ENCODE results near the gene TECR.

Gene TECR

DNA sequence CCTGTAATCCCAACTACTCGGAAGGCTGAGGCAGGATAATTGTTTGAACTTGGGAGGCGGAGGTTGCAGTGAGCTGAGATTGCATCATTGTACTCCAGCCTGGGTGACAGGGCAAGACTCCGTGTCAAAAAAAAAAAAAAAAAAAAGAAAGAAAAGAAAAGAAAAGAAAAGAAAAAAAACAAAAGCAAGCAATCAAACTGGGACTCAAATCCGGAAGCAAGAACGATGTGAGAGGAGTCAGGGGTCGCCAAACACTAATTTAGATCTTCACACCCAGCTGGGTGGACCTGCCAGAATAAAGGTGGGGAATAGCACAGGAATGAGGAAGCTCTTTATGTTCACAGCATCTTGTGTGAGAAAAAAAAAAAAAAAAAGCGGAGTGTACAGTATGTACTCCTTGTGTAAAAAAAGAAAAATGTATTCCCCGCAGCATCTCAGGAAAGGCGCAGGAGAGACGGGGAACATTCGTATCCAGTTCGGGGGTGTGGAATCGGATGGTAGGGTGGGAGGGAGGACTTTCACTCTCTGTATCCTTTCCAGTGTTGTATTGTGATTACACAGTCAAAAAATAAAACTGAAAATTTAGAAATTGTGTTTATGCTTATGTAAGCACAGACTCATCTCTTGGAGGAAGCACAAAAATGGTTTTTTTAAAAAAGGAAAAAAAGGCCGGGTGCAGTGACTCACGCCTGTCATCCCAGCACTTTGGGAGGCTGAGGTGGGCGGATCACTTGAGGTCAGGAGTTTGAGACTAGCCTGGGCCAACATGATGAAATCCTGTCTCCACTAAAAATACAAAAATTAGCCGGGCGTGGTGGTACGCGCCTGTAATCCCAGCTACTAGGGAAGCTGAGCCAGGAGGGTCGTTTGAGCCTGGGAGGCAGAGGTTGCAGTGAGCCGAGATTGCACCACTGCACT, 18.8 kb upstream of the TECR start:
- DNase-seq: no peak

DNA sequence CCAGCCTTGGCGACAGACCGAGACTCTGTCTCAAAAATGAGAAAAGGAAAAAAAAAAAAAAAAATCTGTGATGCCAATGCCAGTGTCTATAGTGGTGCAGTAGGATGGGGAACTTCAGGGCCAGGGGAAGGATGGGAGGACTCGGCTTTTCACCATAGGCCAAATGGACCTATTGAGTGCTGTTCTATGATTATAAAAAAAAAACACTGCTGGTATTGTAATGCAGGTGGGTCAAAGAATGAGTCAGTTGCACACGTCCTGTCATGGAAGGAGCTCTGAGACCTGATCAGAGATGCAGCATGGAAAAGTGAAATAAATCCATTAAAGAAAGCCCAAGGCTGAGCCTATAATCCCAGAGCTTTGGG, 18.2 kb upstream of the TECR start:
- DNase-seq: no peak

DNA sequence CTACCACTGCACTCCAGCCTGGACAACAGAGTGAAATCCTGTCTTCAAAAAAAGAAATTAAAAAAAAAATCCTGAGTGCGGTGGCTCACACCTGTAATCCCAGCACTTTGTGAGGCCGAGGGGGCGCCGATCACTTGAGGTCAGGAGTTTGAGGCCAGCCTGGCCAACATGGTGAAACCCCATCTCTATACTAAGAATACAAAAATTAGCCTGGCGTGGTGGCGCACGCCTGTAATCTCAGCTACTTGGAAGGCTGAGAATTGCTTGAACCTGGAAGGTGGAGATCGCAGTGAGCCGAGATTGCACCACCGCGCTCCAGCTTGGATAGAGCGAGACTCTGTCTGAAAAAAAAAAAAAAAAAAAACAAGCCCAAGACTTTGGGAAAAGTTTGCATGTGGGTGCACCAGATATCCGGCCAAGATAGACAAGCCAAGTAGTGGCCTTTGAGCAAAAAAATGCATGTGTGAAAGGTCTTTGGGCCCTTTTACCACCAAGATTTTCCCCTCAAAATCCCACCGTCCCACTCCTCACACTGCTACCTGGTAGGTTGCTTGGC, 16.9 kb upstream of the TECR start:
- no peak for DNase-seq

DNA sequence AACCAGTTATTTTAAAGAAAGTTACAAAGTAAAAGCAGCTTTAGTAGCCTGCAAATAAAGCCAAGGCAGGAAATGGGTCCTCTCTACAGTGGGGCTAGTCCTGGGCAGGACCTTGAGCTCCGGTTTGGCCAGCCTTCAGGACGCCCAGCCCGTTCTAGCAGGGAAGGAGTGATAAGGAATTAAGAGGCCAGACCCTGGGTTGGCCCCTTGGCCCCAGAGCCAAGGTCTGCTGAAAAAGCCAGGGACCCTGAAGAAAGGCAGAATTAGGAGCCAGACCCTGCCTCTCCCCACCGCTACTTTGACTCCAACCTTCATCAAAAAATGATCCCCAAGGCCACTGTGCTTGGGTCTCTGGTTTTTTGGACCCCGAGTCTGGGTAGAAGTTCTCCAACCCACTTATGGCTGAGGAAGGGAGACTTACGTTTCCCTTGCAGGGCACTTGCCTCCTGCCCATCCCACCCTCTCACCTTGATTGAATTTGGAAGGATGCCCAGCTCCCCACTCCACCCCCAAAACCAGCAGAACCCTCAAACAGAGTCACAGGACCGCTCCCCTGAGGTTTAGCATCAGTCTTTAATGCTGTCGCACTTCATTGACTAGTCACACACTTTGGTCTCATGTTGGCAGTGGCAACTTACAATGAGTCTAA, 15.1 kb upstream of the TECR start:
- no peak for DNase-seq

DNA sequence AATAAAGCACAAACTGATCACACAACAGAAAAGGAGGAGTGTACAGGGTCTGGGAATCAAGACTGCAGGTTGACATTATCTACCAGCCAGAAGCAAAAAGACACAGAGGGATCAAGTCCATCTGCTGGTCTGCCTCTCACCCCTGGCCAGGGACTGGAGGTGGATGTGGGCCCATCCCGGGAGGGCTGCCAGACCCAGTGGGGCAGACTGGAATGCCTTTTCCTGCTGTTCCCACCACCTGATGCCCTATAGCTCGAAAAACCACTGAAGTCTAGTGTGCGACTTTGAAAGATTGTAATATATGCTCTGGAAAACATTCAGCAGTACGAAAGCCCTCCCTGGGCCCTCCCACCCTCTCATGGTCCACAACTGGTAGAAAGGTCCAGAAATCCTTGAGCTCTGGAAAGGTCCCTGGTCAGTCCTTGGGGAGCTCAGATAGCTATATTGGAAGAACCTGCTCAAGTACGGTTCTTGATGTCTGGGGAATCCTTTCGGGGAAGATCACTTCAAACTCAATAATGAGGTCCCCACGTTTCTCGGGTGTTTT, 13.8 kb upstream of the TECR start:
- DNase-seq: no peak

DNA sequence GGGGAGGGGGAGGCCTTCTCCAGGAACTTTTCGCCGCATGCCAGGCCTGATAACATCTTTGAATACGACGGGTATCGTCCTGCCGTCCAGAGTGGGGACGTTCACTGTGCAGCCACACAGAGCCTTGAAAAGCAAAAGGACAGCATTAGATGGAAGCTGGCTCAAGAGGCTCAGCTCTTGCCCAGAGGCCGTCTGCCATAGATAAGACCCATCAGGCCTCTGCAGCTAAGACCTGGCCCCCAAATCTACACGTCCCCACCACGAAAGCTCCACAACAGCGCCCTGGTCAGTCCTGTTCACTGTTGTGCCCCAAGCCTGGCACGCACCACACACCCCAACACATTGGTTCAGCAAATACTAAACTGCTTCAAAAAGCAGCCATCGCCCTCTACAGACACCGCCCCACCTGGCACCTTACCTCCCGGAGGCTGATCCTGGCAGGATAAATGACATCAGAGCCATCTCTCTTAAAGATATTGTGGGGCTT, 13.3 kb upstream of the TECR start:
- peak in 1 of 5 experiments; percentile 26 for DNase-seq

DNA sequence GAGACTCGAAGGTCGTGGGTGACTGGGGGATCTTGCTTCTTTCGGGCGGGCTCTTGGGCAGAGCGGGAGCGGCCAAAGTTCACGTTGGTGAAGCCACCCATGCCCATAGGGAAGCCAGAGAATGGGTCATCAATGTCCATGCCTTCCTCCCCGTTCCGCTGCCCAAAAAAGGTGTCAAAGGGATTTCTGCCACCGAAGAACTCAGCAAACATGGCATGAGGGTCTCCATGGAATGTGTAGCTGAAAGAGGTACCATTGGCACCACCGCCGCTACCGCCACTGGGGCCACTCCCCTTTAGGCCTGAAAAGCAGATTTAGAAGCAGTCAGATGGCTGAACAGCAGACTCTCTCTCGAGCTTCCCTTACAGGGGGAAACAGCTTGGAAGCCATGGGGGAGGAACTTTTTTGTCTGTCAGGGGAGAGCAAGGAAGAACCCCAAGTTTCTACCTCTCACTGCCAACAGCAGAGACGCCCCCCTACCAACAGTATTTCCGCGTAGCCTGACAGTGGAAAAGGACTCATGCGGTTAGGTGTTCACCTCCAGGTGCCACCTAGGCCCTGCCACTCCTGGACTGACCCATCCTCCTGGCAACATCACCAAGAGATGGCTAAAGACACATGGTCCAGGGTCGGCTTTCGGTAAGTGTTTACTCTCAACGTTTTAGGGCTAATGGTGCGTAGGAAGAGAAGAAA, 12.5 kb upstream of the TECR start:
- DNase-seq: peak in 1 of 5 experiments; percentile 26

DNA sequence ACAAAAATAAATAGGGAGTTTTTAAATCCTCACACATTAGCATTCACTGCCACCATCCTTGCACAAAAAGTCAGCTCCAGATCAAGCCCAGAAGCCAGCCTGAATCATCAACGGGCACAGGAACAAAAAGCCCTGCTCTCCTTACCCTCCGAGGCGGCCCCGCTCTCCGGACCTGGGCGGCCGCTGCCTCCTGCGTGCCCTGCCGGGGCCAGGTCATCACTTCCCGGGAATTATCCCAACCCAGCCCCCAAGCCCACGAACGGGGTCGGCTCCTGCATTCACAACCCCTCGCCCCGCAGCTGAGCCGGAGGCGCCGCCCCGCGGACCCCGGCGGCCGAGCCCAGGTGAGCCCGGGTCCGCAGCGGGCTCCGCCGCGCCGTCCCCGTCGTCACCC, 12.0 kb upstream of the TECR start:
- DNase-seq: no peak

DNA sequence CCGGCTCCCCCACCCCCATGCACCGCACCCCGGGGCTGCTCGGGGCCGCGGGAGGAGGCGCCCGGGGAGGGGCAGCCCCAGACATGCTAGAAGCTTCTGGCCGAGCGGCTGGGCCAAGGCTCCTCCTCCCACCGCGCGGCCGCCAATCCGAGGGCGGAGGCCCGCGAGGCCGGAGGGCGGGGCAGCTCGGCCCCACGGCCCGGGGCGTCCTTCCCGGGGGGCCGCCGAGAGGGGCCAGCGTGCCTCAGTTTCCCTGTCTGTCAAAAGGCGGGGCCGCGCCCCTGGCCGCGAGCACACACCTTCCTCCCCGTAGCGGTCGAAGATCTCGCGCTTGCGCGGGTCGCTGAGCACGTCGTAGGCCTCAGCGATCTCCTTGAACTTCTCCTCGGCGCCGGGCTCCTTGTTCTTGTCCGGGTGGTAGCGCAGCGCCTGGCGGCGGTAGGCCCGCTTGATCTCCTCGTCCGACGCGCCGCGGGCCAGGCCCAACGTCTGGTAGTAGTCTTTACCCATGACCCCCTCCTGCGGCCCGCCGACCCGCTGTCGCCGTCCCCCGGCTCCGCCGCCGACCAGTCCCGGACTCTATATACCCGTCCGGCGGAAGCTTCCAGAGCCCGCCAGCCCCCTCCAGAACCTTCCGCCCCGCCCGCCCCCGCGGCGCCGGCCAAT, 11.4 kb upstream of the TECR start, which contains the start of gene DNAJB1:
TSS of gene DNAJB1 (minus strand) at position 558 of the 666 bp plus-strand sequence. CDS start at position 510, 48 bp downstream.
- DNase-seq: peak in 4 of 5 experiments; percentile 43 to 78 (median 58)

DNA sequence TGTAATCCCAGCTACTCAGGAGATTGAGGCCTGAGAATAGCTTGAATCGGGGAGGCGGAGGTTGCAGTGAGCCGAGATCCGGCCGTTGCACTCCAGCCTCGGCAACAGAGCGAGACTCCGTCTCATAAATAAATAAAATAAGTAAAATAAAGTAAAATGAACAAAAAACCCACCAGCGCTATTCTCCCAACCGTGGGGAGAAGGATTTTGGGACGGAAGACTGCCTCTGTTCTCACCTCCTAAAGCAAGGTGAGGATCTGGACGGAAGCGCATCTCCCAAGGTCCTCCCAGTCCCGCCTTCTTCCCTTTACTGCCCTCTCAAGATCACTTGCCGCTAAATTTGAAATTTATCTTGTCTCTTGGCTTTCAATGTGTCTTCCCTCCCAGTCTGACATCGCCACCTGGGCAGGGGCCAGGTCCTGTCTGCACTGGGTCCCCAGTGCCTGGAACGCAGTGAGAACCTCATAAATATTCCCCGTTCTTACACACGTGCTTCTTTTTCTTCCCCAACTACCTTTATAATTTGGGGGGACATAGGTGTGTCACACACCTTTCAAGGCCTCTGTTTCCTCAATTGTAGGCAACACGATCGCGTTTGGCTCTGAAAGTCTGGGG, 10.0 kb upstream of the TECR start:
- no peak for DNase-seq

DNA sequence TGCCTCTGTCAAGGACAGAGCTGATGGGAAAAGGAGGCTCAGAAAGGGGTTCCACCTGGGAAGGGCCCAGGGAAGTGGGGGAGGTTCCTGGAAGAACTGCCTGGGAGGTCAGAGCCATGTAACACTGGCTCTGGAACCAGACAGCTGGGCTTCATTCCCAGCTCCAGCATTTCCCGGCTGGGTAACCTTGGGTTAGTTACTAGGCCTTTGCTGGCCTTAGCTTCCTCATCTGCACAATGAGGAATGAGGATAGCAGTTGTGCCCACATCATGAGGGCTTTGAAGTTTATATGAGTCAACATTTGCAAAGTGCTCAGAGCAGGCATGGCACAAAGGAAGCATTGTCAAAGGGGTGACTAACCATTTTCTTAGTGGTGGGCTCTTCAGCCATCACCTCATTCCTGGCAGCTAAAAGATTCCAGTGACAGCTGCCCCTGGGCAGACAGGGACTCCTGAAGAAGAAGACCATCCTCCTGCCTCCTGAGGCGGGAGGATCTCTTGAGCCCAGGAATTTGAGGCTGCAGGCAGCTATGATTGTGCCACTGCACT, 9.5 kb upstream of the TECR start:
- DNase-seq: peak in 1 of 5 experiments; percentile 18

DNA sequence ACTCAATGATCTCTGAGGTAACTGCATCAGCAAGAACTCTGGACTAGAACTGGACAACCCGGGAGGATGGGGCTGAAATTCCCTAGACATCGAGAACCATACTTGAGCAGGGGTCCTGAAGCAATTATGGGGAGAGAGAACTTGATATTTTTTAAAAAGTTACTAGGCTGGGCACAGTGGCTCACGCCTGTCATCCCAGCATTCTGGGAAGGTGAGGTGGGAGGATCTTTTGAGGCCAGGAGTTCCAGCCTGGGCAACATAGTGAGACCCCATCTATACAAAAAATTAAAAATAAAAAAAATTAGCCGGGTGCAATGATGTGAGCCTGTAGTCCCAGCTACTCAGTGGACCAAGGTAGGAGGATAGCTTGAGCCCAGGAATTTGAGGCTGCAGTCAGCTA, 8.9 kb upstream of the TECR start:
- no peak for DNase-seq

DNA sequence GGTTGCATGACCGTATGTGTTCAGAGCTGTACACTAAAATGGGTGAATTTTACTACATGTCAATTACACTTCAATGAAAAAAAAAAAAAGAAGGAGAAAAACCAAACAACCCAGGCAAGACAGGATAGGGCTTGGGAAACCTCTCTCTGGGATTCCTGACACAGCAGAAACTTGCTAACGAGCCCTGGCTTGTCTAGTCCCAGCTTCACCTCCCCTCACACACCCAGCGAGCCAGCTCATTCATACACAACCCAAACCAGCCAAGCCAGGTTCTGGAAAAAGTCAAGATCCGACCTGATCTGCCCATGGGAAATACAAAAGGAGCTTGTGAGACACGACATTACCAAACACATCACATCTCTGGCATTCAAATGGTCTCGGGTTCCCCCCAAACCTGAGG, 3.7 kb upstream of the TECR start:
- DNase-seq: no peak

DNA sequence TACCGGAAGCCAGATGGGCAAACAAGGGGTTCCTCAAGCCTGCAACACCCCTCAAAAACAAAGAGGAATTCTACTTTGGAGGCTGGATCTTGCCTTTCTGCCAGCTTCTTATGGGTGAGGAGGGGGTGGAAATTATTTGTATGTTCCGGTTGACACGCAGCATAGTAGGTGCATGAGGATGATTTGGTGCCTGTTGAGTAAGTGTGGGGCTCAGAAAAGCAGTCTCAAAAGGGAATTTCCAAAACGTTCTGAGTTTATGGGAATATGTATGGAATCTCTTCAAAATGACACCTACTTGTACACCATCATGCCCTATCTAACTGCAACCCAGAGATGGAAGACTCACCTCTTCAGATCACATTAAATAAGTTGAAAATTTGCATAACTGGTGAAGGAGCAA, 3.0 kb upstream of the TECR start:
- DNase-seq: no peak

DNA sequence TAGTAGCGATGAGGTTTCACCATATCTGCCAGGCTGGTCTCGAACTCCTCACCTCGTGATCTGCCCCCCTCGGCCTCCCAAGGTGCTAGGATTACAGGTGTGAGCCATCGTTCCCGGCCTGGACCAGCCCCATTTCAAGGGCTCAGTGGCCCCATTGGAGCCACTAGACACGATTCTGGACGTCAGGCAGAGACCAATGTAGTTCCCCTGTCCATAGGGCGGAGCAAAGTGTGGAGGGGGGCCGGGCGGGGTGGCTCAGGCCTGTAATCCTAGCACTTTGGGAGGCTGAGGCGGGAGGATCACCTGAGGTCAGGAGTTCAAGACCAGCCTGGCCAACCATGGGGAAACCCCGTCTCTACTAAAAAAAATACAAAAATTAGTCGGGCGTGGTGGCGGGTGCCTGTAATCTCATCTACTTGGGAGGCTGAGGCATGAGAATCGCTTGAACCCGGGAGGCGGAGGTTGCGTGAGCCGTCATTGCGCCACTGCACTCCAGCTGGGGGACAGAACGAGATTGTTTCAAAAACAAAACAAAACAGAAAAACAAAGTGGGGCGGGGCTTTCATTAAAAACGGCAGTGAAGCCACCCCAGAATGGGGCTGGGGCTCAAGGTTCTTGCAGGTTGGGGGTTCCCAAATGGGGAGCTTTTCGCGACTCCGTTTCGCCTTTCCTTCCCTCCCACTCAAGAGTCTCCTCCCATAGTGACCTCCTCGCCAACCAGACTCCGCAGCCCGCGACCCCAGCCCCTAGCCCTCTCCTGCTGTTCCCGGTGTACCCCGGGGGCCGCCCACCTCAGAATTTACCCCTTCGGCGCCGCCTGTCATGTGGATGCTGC, 758 bp upstream of the TECR start:
- peak in 1 of 5 experiments; percentile 14 for DNase-seq

DNA sequence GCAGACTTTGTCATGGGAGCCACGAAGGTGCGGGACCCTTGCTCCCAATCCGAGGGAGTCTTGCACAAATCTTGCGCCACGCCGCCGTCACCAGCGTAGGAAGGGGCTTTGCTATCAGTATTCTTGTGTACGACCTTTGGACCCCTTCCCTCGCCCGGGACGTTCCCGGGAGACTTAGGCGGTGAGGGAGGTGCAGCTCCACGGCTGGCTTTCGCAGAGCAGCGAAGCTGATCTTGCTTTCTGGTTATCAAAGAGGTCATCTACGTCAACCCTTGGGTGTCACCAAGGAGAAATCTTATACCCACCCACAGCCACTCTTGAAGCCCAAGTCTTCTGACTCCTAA, 583 bp downstream of the TECR start:
- peak in 2 of 5 experiments; percentile 20 to 74 for DNase-seq

DNA sequence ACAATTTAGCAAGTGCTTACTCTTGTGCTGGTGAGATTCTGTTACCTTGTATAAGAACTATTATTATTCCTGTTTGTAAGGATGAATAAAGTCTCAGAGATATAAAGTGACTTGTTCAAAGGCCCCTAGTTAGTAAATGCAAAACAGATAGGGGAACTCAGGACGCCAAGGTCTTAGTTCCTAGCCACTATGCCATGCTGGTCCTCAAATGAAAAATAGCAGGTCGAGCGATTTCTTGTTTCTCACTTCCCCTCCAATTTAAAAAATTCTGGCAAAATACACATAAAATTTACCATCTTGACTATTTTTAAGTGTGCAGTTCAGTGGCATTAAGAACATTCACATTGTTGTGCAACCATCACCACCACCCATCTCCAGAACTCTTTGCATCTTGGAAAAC, 1.1 kb downstream of the TECR start:
- DNase-seq: no peak

DNA sequence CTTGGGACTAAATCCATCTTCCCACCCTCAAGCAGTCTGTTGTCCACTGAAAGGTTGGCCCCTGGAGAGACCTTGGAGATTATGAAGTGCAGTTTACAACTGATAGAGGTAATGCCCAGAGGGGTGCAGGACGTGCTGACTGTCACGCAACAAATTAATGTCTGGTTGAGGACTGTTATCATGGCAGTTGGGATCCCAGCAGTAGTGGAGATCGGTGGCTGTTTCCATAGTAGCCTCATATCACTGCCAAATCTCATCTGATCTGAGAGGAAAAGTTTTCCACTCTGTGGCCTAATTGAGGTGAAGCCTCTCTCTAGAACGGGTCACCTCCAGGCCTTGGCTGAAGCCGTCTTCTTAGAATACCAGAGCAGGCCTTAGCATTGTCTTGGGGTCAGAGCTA, 4.1 kb downstream of the TECR start:
- DNase-seq: no peak

DNA sequence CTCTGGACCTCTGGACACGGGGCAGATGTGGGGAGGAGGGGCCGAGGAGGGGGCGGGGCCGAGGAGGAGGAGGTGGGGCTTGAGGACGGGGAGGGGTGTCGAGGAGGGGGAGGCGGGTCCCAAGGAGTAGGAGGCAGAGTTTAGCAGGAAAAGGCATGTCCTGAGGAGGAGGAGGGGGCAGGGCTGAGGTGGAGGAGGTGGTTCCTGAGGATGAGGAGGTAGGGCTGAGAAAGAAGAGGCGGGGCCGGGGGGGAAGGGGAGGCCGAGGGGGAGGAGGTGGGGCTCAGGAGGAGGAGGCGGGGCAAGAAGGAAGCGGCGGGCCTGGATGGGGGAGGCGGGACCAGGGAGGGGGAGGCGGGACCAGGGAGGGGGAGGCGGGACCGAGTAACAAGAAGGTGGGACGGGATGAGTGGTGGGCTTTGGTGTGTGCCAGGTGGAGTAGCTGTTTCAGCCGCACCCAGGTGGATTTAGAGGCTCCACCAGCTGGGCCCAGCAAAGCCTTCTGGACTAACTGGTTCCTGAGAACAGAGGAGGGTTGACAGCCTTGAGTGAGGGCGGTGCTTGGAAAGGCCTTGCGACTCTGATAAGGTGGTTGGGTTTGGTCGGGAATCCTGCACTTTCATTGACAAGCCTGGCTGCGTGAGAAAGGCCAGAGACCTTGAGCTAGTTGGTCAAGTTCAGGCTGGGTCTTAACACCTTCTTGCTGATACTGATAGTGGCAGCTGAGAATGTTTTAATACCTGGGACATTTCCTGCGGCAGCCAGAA, 7.7 kb downstream of the TECR start:
- DNase-seq: peak in 2 of 5 experiments; percentile 24 to 74

Measured in T-helper 2 cell (primary cell).